ENCODE results near the gene RAB11FIP3.

Gene RAB11FIP3

GRCh38 chr16:424033-424622 lies 1.3 kb upstream of the RAB11FIP3 start:
- DNase-seq (ENCODE audit: low read depth in 2 of 2): no peak

DNA sequence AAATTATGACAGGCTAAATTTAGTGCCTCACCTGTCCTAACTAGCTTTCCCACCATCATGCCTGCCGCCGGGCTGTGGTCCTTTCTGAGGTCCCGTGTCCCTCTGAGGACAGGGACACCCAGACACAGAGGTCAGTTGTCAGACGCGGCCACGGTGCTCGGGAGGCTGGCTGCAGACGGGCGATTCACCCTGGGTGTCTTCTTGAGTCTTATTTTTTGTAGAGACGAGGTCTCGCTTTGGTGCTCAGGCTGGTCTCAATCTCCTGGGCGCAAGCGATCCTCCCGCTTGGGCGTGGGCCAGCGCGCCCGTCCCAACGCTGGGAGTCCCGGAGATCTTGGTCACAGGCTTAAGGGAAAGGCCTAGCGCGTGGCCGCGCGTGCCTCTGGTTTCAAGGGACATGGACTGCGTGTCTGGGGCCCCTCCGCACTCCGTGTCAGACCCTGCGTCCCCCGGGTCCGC lies 797 bp upstream of the RAB11FIP3 start:
- DNase-seq (ENCODE audit: low read depth in 2 of 2): no peak

DNA sequence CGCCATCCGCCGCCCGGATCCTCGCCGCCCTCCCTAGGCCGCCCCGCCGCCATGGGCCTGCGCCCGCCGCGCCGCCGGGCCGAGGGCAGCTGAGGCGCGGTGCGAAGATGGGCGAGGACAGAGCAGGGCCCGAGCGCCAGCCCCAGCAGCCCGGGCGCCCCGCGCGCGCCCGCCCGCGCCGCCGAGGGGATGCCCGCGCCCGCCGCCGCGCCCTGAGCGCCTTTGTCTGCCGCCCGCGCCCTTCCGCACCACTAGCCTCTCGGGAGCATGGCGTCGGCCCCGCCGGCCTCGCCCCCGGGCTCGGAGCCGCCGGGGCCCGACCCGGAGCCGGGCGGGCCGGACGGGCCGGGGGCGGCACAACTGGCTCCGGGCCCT lies 278 bp downstream of the RAB11FIP3 start:
- no peak for DNase-seq (ENCODE audit: low read depth in 2 of 2)

DNA sequence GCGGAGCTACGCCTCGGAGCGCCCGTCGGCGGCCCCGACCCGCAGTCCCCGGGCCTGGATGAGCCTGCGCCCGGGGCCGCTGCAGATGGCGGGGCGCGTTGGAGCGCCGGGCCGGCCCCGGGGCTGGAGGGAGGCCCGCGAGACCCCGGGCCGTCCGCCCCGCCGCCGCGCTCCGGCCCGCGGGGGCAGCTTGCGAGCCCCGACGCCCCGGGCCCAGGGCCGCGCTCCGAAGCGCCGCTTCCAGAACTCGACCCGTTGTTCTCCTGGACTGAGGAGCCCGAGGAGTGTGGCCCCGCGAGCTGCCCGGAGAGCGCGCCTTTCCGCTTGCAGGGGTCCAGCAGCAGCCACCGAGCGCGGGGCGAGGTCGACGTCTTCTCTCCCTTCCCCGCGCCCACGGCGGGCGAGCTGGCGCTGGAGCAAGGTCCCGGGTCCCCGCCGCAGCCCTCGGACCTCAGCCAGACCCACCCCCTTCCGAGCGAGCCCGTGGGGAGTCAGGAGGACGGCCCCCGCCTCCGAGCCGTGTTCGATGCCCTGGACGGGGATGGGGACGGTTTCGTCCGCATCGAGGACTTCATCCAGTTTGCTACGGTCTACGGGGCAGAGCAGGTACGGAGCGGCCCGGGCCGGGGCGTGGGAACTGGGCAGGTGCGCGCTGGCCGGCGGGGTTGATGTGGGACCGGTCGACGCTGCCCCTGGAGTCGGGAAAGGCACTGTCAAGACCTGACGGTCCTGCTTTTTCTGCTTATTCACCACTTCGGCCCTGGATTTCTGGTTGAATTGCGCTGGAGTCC lies 861 bp downstream of the RAB11FIP3 start:
- no peak for DNase-seq (ENCODE audit: low read depth in 2 of 2)

DNA sequence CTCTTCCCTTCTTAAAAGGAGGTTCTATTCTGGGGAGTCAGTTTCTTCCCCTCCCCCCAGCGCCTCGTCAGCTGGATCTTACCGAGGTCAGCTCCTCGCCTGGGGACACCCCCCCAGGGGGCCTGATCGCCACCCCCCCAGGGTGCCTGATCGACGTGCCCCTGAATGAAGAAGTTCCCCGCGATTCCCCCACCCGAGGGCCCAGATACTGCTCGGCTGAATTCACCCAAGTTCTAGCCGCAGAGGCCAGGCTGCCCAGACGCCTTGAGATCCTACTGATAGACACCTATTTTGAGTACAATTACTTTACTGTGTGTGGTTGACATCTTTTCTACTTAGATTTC lies 1.4 kb downstream of the RAB11FIP3 start:
- no peak for DNase-seq (ENCODE audit: low read depth in 2 of 2)

- no peak for DNase-seq (ENCODE audit: low read depth in 2 of 2)
These were observed 1.8 kb downstream of the RAB11FIP3 start for GRCh38 chr16:427250-427649.

GRCh38 chr16:430904-431303 lies 5.5 kb downstream of the RAB11FIP3 start:
- no peak for DNase-seq (ENCODE audit: low read depth in 2 of 2)

- no peak for DNase-seq (ENCODE audit: low read depth in 2 of 2)
These were observed 15.2 kb downstream of the RAB11FIP3 start for GRCh38 chr16:440627-441026.

DNA sequence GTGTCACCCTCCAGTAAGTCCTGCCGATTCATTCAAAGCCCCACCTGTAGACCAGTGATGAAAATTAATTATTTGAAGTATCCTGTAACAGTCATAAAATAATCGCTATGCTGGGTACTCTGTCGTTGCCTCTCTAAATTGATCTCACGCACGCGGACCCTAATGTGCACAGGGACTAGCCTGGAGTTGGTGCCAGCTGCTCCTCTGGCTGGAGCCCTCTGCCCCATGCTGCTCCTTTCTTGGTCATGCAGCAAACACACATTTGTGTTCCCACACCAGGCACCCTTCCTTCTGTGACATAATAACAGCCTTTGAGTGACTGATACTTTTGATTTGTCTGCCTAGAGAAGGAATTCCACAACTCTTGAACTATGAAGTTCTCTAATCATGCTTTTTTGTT lies 16.0 kb downstream of the RAB11FIP3 start:
- no peak for DNase-seq (ENCODE audit: low read depth in 2 of 2)

GRCh38 chr16:442976-443375 lies 17.5 kb downstream of the RAB11FIP3 start:
- DNase-seq (ENCODE audit: low read depth in 2 of 2): no peak

DNA sequence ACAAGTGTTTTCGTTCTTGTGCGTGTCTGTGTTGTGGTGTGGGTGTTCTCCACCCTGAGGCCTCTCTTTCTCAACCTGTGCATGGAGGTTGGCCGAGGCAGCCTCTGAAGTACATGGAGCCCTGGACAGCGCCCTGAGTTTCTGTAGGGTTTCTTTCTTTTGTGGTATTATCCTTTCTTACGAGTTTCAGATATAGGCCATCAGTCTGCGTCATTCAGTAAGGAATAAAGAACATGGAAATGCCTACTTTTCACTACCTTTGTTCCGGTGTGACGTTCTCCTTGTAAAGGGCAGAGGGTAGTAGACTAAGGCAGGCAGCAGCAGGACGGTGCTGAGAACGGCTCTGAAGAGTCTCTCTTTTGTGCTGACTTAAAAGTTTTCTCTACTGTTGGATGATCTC lies 18.6 kb downstream of the RAB11FIP3 start:
- DNase-seq (ENCODE audit: low read depth in 2 of 2): no peak

- DNase-seq (ENCODE audit: low read depth in 2 of 2): no peak
These were observed 20.1 kb downstream of the RAB11FIP3 start for GRCh38 chr16:445566-445965.

GRCh38 chr16:450385-450784 lies 24.9 kb downstream of the RAB11FIP3 start:
- no peak for DNase-seq (ENCODE audit: low read depth in 2 of 2)

DNA sequence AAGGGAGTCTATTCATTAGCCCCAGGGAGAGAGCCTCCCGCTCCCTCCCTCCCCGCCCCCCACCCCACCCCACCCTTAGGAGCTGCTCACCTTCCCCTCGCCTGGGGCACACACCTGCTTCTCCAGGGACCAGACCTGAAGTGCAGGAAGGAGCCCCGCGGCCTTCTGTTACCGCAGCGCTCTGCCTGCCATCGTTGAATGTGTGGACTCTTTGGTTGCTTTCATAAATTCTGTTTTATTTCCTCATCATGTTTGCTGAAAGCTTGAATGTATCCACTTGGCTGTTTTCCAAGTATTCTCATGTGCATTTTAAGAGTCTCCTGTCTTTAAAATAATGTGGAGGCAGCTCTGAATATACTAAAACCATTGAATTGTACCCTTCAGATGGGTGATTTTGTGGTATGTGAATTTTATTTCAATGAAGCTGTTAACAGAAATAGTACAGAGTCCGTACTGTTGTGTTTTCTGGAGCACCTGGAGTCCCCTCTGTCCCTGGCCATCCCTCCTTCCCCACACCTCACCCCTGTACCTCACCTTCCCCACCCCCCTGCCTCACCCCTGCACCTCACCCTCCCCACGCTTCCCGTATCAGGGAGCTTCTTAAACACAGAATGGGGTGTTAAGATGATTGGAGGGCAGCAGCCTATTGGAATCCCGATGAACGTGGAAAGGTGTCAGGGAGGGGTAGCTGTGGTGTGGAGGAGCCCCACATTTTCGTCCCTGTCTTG lies 25.5 kb downstream of the RAB11FIP3 start:
- DNase-seq (ENCODE audit: low read depth in 2 of 2): no peak

GRCh38 chr16:454397-454940 lies 29.0 kb downstream of the RAB11FIP3 start:
- DNase-seq (ENCODE audit: low read depth in 2 of 2): no peak

- DNase-seq (ENCODE audit: low read depth in 2 of 2): no peak
These were observed 30.0 kb downstream of the RAB11FIP3 start for GRCh38 chr16:455453-455852.

DNA sequence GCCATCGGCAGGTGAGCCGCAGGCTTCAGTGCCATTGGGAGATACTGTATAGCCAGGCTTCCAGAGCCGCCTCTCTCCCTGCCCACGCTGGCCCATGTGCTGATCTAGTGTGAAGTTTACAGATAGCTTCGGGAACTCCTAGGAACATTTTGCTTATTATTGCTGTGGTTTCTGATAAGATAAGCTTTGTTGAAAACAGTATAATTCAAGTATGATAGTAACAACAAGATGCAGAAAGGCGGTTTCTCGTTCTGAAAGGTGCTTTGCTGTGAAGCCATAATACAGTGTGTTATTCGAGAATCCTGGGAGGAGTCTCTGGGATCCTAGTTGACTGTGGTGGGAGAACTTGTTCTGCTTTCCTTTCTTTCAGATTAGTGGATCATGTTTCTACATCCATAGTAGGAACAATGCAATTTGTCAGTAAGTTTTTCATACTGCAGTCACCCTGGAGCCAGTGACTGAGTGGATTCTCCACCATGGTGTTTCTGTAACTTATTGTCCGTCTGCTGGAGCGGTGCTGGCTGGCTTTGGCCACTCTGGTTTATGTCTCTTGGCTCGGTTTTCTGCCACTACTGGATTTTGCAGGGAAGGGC lies 31.5 kb downstream of the RAB11FIP3 start:
- DNase-seq (ENCODE audit: low read depth in 2 of 2): no peak

- DNase-seq (ENCODE audit: low read depth in 2 of 2): no peak
These were observed 32.4 kb downstream of the RAB11FIP3 start for GRCh38 chr16:457732-458400.

- no peak for DNase-seq (ENCODE audit: low read depth in 2 of 2)
These were observed 34.3 kb downstream of the RAB11FIP3 start for GRCh38 chr16:459761-460160.

DNA sequence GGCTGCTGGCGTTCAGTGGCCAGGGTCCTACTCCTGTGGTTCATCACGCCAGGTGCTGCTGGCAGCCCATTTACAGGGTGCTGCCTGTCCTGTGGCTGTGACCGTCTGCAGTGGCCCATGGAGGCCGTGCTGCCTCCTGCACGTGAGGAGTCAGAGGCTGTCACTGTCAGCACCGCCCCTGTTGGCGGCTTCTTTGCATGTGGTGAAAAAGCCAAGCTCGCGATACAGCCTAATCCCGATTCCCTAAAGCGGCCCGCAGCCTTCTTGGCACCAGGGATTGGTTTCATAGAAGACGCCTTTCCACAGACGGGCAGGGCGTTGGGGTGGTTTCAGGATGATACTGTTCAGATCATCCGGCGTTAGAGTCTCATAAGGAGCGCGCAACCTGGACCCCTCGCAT lies 35.3 kb downstream of the RAB11FIP3 start:
- no peak for DNase-seq (ENCODE audit: low read depth in 2 of 2)

- DNase-seq (ENCODE audit: low read depth in 2 of 2): no peak
These were observed 37.6 kb downstream of the RAB11FIP3 start for GRCh38 chr16:463071-463470.

GRCh38 chr16:466651-467050 lies 41.2 kb downstream of the RAB11FIP3 start:
- DNase-seq (ENCODE audit: low read depth in 2 of 2): no peak
